Hippocampal formation (tissue), 2 donors: Measurements from ENCODE around the gene FCRL6.

Experiments used
- DNase-seq, 2 donors: peaks; one replicate each; lab custom pipeline; 2025; lab: John Stamatoyannopoulos, UW

The FCRL6 gene

GRCh38 chr1:159799446-159799985 is 2.6 kb upstream of the FCRL6 start:
- DNase-seq: no peak

GRCh38 chr1:159800177-159800930 is 1.8 kb upstream of the FCRL6 start:
- DNase-seq: no peak

GRCh38 chr1:159803956-159804689 is 2.0 kb downstream of the FCRL6 start:
- no peak for DNase-seq

- no peak for DNase-seq
These were observed 2.8 kb downstream of the FCRL6 start for GRCh38 chr1:159804924-159805323.

- DNase-seq: no peak
These were observed 13.8 kb downstream of the FCRL6 start for GRCh38 chr1:159815926-159816325.

GRCh38 chr1:159817276-159818041 is 15.3 kb downstream of the FCRL6 start:
- DNase-seq: no peak

GRCh38 chr1:159821171-159821867 is 19.2 kb downstream of the FCRL6 start:
- peak in 1 of 2 donors; percentile 18 for DNase-seq

GRCh38 chr1:159823406-159823805 is 21.2 kb downstream of the FCRL6 start:
- DNase-seq: no peak

- no peak for DNase-seq
These were observed 23.4 kb downstream of the FCRL6 start for GRCh38 chr1:159825564-159825963.

- peak in 1 of 2 donors; percentile 10 for DNase-seq
These were observed 24.4 kb downstream of the FCRL6 start, which contains the start of gene SLAMF8 for GRCh38 chr1:159826441-159827101. Gene SLAMF8, plus strand, starts transcription at chr1:159826873. Its CDS starts 26 bp downstream, at chr1:159826899.

GRCh38 chr1:159827102-159827490 is 24.9 kb downstream of the FCRL6 start:
- DNase-seq: no peak

GRCh38 chr1:159827549-159827948 is 25.4 kb downstream of the FCRL6 start:
- DNase-seq: no peak

GRCh38 chr1:159828176-159828575 is 26.0 kb downstream of the FCRL6 start:
- DNase-seq: no peak

GRCh38 chr1:159828581-159829272 is 26.6 kb downstream of the FCRL6 start:
- DNase-seq: no peak

GRCh38 chr1:159829273-159829634 is 27.1 kb downstream of the FCRL6 start:
- peak; percentile 23 to 33 for DNase-seq

GRCh38 chr1:159829822-159830465 is 27.8 kb downstream of the FCRL6 start:
- no peak for DNase-seq

GRCh38 chr1:159830722-159831121 is 28.6 kb downstream of the FCRL6 start:
- DNase-seq: no peak

- no peak for DNase-seq
These were observed 29.4 kb downstream of the FCRL6 start for GRCh38 chr1:159831412-159832141.

- no peak for DNase-seq
These were observed 30.1 kb downstream of the FCRL6 start for GRCh38 chr1:159832309-159832708.
